ENCODE data around the gene PLEKHO2. TPM values are rescaled to one million over a fixed set of nuclear protein-coding genes. Genes with fewer than 3 reads are reported as not detected.

PLEKHO2 gene
- total and polyA plus RNA-seq, 10 of the 15 experiments (the other 5 are each of a cell fraction or from before 2014, with no cell fraction given): 1.4 to 25.6 (median 20.5) TPM

DNA sequence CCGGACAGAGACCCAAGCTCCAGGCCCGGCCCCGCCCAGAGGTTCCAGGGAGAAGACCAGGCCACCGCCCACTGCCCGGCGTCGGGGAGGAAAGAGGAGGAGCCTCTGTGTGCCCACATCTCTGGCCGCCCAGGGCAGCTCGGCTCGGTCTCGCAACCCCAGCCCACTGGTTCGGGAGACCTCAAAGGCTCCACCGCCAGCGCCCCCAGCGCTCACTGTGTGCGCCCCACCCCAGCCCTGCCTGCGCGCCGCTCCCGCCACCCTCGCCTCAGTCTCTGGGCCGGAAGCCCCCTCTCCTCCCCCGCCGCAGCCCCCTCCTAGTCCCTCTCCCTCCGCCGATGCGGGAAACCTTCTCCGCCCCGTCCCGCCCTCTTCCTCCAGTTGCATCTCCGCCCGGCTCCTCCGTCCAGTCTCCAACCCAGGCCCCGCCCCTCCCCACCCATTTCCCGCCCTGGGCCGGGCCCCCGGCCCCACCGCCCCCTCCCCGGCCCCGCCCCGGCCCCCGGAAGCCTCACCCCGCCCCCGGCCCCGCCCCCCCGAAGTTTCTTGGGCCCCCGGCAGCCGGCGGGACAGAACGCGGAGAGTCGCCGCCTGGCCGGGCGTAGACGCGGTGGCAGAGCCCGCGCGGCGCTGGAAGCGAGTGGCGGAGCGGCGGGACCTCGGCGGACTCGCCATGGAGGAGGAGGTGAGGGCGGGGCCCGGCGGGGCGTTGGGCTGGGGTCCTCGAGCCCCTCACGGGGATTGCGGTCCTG is at the start of gene PLEKHO2 (continued):
- TF ChIP-seq, protein P1, sequence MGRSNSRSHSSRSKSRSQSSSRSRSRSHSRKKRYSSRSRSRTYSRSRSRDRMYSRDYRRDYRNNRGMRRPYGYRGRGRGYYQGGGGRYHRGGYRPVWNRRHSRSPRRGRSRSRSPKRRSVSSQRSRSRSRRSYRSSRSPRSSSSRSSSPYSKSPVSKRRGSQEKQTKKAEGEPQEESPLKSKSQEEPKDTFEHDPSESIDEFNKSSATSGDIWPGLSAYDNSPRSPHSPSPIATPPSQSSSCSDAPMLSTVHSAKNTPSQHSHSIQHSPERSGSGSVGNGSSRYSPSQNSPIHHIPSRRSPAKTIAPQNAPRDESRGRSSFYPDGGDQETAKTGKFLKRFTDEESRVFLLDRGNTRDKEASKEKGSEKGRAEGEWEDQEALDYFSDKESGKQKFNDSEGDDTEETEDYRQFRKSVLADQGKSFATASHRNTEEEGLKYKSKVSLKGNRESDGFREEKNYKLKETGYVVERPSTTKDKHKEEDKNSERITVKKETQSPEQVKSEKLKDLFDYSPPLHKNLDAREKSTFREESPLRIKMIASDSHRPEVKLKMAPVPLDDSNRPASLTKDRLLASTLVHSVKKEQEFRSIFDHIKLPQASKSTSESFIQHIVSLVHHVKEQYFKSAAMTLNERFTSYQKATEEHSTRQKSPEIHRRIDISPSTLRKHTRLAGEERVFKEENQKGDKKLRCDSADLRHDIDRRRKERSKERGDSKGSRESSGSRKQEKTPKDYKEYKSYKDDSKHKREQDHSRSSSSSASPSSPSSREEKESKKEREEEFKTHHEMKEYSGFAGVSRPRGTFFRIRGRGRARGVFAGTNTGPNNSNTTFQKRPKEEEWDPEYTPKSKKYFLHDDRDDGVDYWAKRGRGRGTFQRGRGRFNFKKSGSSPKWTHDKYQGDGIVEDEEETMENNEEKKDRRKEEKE (IDR thresholded peaks at IDR 0.05): no peak
- no peak for TF ChIP-seq MEF2B (IDR thresholded peaks at IDR 0.05; ENCODE audit: partially characterized antibody, poor library complexity, severe bottlenecking)
- no peak for TF ChIP-seq MTA2 (IDR thresholded peaks at IDR 0.05; ENCODE audit: low read depth)
- TF ChIP-seq BRCA1 (IDR thresholded peaks at IDR 0.05; ENCODE audit: low read depth, low read length): no peak
- TF ChIP-seq SP1 (IDR thresholded peaks at IDR 0.05; ENCODE audit: low read depth, low read length): no peak
- TF ChIP-seq NR2F1 (conservative IDR thresholded peaks at IDR 0.05): no peak
- TF ChIP-seq CREM (IDR thresholded peaks at IDR 0.05; ENCODE audit: low read depth): no peak
- TF ChIP-seq RUNX3 (IDR thresholded peaks at IDR 0.05; ENCODE audit: low read length): no peak
- no peak for TF ChIP-seq NRF1 (conservative IDR thresholded peaks at IDR 0.05; ENCODE audit: low read depth, low read length)
- no peak for TF ChIP-seq SREBF2 (IDR thresholded peaks at IDR 0.05; ENCODE audit: low read length)
- TF ChIP-seq SREBF1 (IDR thresholded peaks at IDR 0.05; ENCODE audit: low read length): no peak
- no peak for TF ChIP-seq MYB (IDR thresholded peaks at IDR 0.05; ENCODE audit: borderline replicate concordance, low read depth, low read length)
- no peak for TF ChIP-seq SKIL (IDR thresholded peaks at IDR 0.05; ENCODE audit: low read depth, poor library complexity, severe bottlenecking)
- TF ChIP-seq RELA (IDR thresholded peaks at IDR 0.05; ENCODE audit: borderline replicate concordance, partially characterized antibody): no peak
- peak; percentile 64; the same call in 1 of the 2 replicates for TF ChIP-seq NKRF (conservative IDR thresholded peaks at IDR 0.05)
- TF ChIP-seq JUNB (IDR thresholded peaks at IDR 0.05): no peak
- TF ChIP-seq E2F8 (IDR thresholded peaks at IDR 0.05; ENCODE audit: low read depth, partially characterized antibody): no peak
- TF ChIP-seq, protein P2, sequence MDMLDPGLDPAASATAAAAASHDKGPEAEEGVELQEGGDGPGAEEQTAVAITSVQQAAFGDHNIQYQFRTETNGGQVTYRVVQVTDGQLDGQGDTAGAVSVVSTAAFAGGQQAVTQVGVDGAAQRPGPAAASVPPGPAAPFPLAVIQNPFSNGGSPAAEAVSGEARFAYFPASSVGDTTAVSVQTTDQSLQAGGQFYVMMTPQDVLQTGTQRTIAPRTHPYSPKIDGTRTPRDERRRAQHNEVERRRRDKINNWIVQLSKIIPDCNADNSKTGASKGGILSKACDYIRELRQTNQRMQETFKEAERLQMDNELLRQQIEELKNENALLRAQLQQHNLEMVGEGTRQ (IDR thresholded peaks at IDR 0.05; ENCODE audit: borderline replicate concordance, low read depth, low read length): no peak
- no peak for TF ChIP-seq GABPA (IDR thresholded peaks at IDR 0.05; ENCODE audit: low read depth)
- TF ChIP-seq MEF2A (IDR thresholded peaks at IDR 0.05; ENCODE audit: insufficient read depth, low read depth, low read length): no peak
